Endometrial microvascular endothelial cells (primary cell): Measurements from ENCODE around the gene ADGRE1. TPM values are rescaled to one million over a fixed set of nuclear protein-coding genes. Genes with fewer than 3 reads are reported as not detected.

Experiments
- in situ Hi-C: cut with HindIII; loops from 2 replicates; pipeline ENCODE4 v1.10.0; 2017; ENCODE audit warnings: low sequenced_read_pairs, low pct_unique_long_range_greater_than_20kb; ENCODE audit errors: inconsistent ontology term
- total RNA-seq: library from RNA; depleted of rRNA; stranded (reverse); fragments of >200 nt; gene quantifications from one replicate; pipeline ENCODE4 v1.2.3, GENCODE V29; 2015; ENCODE audit errors: inconsistent ontology term

The ADGRE1 gene
- total RNA-seq, 1 donor from 2014 or later = not detected

- in situ Hi-C loops = no loop called here
Observed at GRCh38 chr19:6873708-6874431, 13.5 kb upstream of the ADGRE1 start.

- in situ Hi-C loops = no loop called here
Observed at GRCh38 chr19:6875218-6875617, 12.2 kb upstream of the ADGRE1 start.

- in situ Hi-C loops = no loop called here
Observed at GRCh38 chr19:6876748-6877147, 10.6 kb upstream of the ADGRE1 start.

- in situ Hi-C loops = no loop called here
Observed at GRCh38 chr19:6877766-6878165, 9.6 kb upstream of the ADGRE1 start.

- in situ Hi-C loops = no loop called here
Observed at GRCh38 chr19:6886277-6886897, 992 bp upstream of the ADGRE1 start.

GRCh38 chr19:6888967-6889366, 1.6 kb downstream of the ADGRE1 start:
- in situ Hi-C loops = no loop called here

- in situ Hi-C loops = no loop called here
Observed at GRCh38 chr19:6890401-6890913, 3.1 kb downstream of the ADGRE1 start.

GRCh38 chr19:6890938-6891337, 3.6 kb downstream of the ADGRE1 start:
- in situ Hi-C loops = no loop called here

GRCh38 chr19:6891761-6892385, 4.5 kb downstream of the ADGRE1 start:
- in situ Hi-C loops = no loop called here

GRCh38 chr19:6894313-6894712, 6.9 kb downstream of the ADGRE1 start:
- in situ Hi-C loops = no loop called here

- in situ Hi-C loops = no loop called here
Observed at GRCh38 chr19:6903446-6903845, 16.1 kb downstream of the ADGRE1 start.

- in situ Hi-C loops = no loop called here
Observed at GRCh38 chr19:6906559-6907060, 19.2 kb downstream of the ADGRE1 start.

- in situ Hi-C loops = no loop called here
Observed at GRCh38 chr19:6911523-6911922, 24.1 kb downstream of the ADGRE1 start.

GRCh38 chr19:6914321-6914720, 26.9 kb downstream of the ADGRE1 start:
- in situ Hi-C loops = no loop called here

- in situ Hi-C loops = no loop called here
Observed at GRCh38 chr19:6916952-6917351, 29.6 kb downstream of the ADGRE1 start.

GRCh38 chr19:6925386-6925785, 38.0 kb downstream of the ADGRE1 start:
- in situ Hi-C loops = no loop called here

- in situ Hi-C loops = no loop called here
Observed at GRCh38 chr19:6925801-6926751, 38.7 kb downstream of the ADGRE1 start.

GRCh38 chr19:6930190-6930589, 42.8 kb downstream of the ADGRE1 start:
- in situ Hi-C loops = no loop called here

- in situ Hi-C loops = no loop called here
Observed at GRCh38 chr19:6935069-6935468, 47.7 kb downstream of the ADGRE1 start.
